Measurements from ENCODE around the gene SURF1. TPM values are rescaled to one million over a fixed set of nuclear protein-coding genes. Genes with fewer than 3 reads are reported as not detected.

The SURF1 gene
- total and polyA plus RNA-seq, 10 of the 15 experiments (the other 5 are each of a cell fraction or from before 2014, with no cell fraction given), result 17.9 to 46.4 (median 29.6) TPM

DNA sequence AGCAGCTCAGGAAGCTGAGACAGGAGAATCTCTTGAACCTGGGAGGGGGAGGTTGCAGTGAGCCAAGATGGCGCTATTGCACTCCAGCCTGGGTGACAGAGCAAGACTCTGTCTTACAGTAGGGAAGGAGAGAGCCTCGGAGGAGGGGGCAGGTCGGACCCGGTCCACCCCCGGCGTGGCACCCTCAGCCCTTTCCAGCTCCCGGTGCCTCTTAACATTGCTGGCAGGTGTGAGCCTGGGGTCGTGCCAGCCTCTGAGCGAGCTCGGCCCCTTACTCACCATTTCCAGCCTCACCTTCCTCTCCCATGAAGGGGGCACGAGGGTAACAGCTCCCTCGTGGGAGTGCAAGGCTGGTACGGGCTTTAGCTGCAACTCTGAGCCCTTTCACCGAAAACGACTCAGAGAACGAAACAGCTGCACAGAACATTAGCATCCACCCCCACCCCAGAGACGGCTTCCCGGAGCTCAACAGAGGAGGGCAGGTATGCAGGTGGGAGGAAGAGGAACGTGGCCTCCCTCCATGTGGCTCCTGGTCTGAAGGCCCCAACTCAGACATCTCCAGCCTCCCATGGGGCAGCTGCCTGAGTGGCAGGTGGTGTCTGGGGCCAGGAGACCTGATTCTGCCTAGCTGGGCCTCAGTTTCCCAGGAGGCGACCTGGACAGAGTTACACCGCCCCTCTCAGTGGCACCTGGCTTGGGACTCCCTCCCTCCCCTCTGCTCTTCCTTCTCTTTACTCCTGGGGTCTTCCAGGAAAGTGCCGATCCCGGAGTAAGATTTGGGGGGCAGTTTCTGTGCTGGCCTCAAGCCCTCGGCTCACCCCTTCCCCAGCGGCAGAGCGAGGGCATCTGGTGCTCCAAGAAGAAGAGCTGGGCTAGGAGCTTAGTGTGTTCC is 52.8 kb downstream of the SURF1 start (continued):
- TF ChIP-seq PML (IDR thresholded peaks at IDR 0.05; ENCODE audit: low read length) (no peak), CBX5 (IDR thresholded peaks at IDR 0.05; ENCODE audit: low read depth) (no peak), RCOR1 (conservative IDR thresholded peaks at IDR 0.05; ENCODE audit: low read depth, low read length) (no peak), PAX5 (IDR thresholded peaks at IDR 0.05; ENCODE audit: borderline replicate concordance, low read depth, low read length) (no peak)

Small RNA genes lying within 50 kb of the gene (small RNA-seq; reads per million reads assigned to genes)
- gene RF00019 (not detected), gene SNORD24 (not detected), gene SNORD36A (not detected), gene SNORD36B (not detected), gene SNORD36C (not detected)

Other genes starting within 250 kb of the SURF1 start
Only the 7 nearest of the 16 such genes appear.
- 18.5 and 18.8 TPM in 2 replicates for gene SURF6, start 20.3 kb downstream of the SURF1 start, total RNA-seq (2014; rRNA removed)
- 10.7 and 11.4 TPM in 2 replicates for gene SURF6, start 20.3 kb downstream of the SURF1 start, total RNA-seq (2014; rRNA removed; fragmentation: Illumina TruSeq; extraction: Trizol)
- 25.7 and 27.2 TPM in 2 replicates for gene SURF6, start 20.3 kb downstream of the SURF1 start, total RNA-seq (2021)
- 5.8 and 8.7 TPM in 2 replicates for gene SURF6, start 20.3 kb downstream of the SURF1 start, polyA plus RNA-seq (2011; rRNA removed)
- gene SURF6, start 20.3 kb downstream of the SURF1 start, polyA plus RNA-seq (2014; fragmentation: Illumina TruSeq; extraction: Trizol), result 5.4 and 9.4 TPM in 2 replicates
- 1 to 10 TPM; 2.2 to 3.0 TPM for gene SURF6, start 20.3 kb downstream of the SURF1 start, polyA plus RNA-seq (2014; fragmentation: Nextera tagmentation; extraction: Ambion mirVana)
- 23.0 and 23.2 TPM in 2 replicates for gene SURF6, start 20.3 kb downstream of the SURF1 start, polyA plus RNA-seq (2014; rRNA removed)
- gene SURF6, start 20.3 kb downstream of the SURF1 start, polyA plus RNA-seq (2016; fragmentation: Nextera tagmentation; extraction: Ambion mirVana), result 10 to 100 TPM; 24.6 to 26.4 TPM
- gene MED22, start 8.4 kb downstream of the SURF1 start, total RNA-seq (2014; rRNA removed), result 21.5 and 25.5 TPM in 2 replicates
- 13.4 and 15.4 TPM in 2 replicates for gene MED22, start 8.4 kb downstream of the SURF1 start, total RNA-seq (2014; rRNA removed; fragmentation: Illumina TruSeq; extraction: Trizol)
- 31.8 and 35.4 TPM in 2 replicates for gene MED22, start 8.4 kb downstream of the SURF1 start, total RNA-seq (2021)
- gene MED22, start 8.4 kb downstream of the SURF1 start, polyA plus RNA-seq (2011; rRNA removed), result 10.6 and 26.1 TPM in 2 replicates
- gene MED22, start 8.4 kb downstream of the SURF1 start, polyA plus RNA-seq (2014; fragmentation: Illumina TruSeq; extraction: Trizol), result 6.2 and 15.0 TPM in 2 replicates
- 1 to 10 TPM; 1.4 to 3.4 TPM for gene MED22, start 8.4 kb downstream of the SURF1 start, polyA plus RNA-seq (2014; fragmentation: Nextera tagmentation; extraction: Ambion mirVana)
- gene MED22, start 8.4 kb downstream of the SURF1 start, polyA plus RNA-seq (2014; rRNA removed), result 42.0 and 42.1 TPM in 2 replicates
- gene MED22, start 8.4 kb downstream of the SURF1 start, polyA plus RNA-seq (2016; fragmentation: Nextera tagmentation; extraction: Ambion mirVana), result 10 to 100 TPM; 24.3 to 25.0 TPM
- gene RPL7A, start 8.3 kb downstream of the SURF1 start, total RNA-seq (2014; rRNA removed), result 3,012 and 3,152 TPM in 2 replicates
- 4,456 and 4,552 TPM in 2 replicates for gene RPL7A, start 8.3 kb downstream of the SURF1 start, total RNA-seq (2014; rRNA removed; fragmentation: Illumina TruSeq; extraction: Trizol)
- gene RPL7A, start 8.3 kb downstream of the SURF1 start, total RNA-seq (2021), result 3,952 and 4,036 TPM in 2 replicates
- 2,241 and 2,769 TPM in 2 replicates for gene RPL7A, start 8.3 kb downstream of the SURF1 start, polyA plus RNA-seq (2011; rRNA removed)
- gene RPL7A, start 8.3 kb downstream of the SURF1 start, polyA plus RNA-seq (2014; fragmentation: Illumina TruSeq; extraction: Trizol), result 5,018 and 5,193 TPM in 2 replicates
- 1,000 to 10,000 TPM; 3,258 to 3,500 TPM for gene RPL7A, start 8.3 kb downstream of the SURF1 start, polyA plus RNA-seq (2014; fragmentation: Nextera tagmentation; extraction: Ambion mirVana)
- gene RPL7A, start 8.3 kb downstream of the SURF1 start, polyA plus RNA-seq (2014; rRNA removed), result 3,393 and 3,435 TPM in 2 replicates
- gene RPL7A, start 8.3 kb downstream of the SURF1 start, polyA plus RNA-seq (2016; fragmentation: Nextera tagmentation; extraction: Ambion mirVana), result 100 to 1,000 TPM; 917 to 932 TPM
- 25.6 and 31.3 TPM in 2 replicates for gene SURF2, start 63 bp upstream of the SURF1 start, total RNA-seq (2014; rRNA removed)
- 12.8 and 18.2 TPM in 2 replicates for gene SURF2, start 63 bp upstream of the SURF1 start, total RNA-seq (2014; rRNA removed; fragmentation: Illumina TruSeq; extraction: Trizol)
- 19.4 and 23.4 TPM in 2 replicates for gene SURF2, start 63 bp upstream of the SURF1 start, total RNA-seq (2021)
- 7.5 and 12.1 TPM in 2 replicates for gene SURF2, start 63 bp upstream of the SURF1 start, polyA plus RNA-seq (2011; rRNA removed)
- 5.3 and 10.0 TPM in 2 replicates for gene SURF2, start 63 bp upstream of the SURF1 start, polyA plus RNA-seq (2014; fragmentation: Illumina TruSeq; extraction: Trizol)
- 1 to 10 TPM; 4.0 to 7.6 TPM for gene SURF2, start 63 bp upstream of the SURF1 start, polyA plus RNA-seq (2014; fragmentation: Nextera tagmentation; extraction: Ambion mirVana)
- 37.3 and 42.5 TPM in 2 replicates for gene SURF2, start 63 bp upstream of the SURF1 start, polyA plus RNA-seq (2014; rRNA removed)
- 10 to 100 TPM; 37.8 to 41.7 TPM for gene SURF2, start 63 bp upstream of the SURF1 start, polyA plus RNA-seq (2016; fragmentation: Nextera tagmentation; extraction: Ambion mirVana)
- 119 and 120 TPM in 2 replicates for gene SURF4, start 19.6 kb upstream of the SURF1 start, total RNA-seq (2014; rRNA removed)
- 60.4 and 70.0 TPM in 2 replicates for gene SURF4, start 19.6 kb upstream of the SURF1 start, total RNA-seq (2014; rRNA removed; fragmentation: Illumina TruSeq; extraction: Trizol)
- gene SURF4, start 19.6 kb upstream of the SURF1 start, total RNA-seq (2021), result 95.3 and 107 TPM in 2 replicates
- 67.3 and 74.8 TPM in 2 replicates for gene SURF4, start 19.6 kb upstream of the SURF1 start, polyA plus RNA-seq (2011; rRNA removed)
- 61.0 and 73.5 TPM in 2 replicates for gene SURF4, start 19.6 kb upstream of the SURF1 start, polyA plus RNA-seq (2014; fragmentation: Illumina TruSeq; extraction: Trizol)
- gene SURF4, start 19.6 kb upstream of the SURF1 start, polyA plus RNA-seq (2014; fragmentation: Nextera tagmentation; extraction: Ambion mirVana), result 10 to 100 TPM in 1 of 2 experiments, 1 to 10 TPM in 1; 6.4 to 12.6 TPM
- gene SURF4, start 19.6 kb upstream of the SURF1 start, polyA plus RNA-seq (2014; rRNA removed), result 82.6 and 83.9 TPM in 2 replicates
- 100 to 1,000 TPM; 121 to 134 TPM for gene SURF4, start 19.6 kb upstream of the SURF1 start, polyA plus RNA-seq (2016; fragmentation: Nextera tagmentation; extraction: Ambion mirVana)
- 0.40 and 0.44 TPM in 2 replicates for gene STKLD1, start 19.9 kb upstream of the SURF1 start, total RNA-seq (2014; rRNA removed)
- gene STKLD1, start 19.9 kb upstream of the SURF1 start, total RNA-seq (2014; rRNA removed; fragmentation: Illumina TruSeq; extraction: Trizol), result 0.23 TPM in 1 of 2 replicates, not detected in the other
- gene STKLD1, start 19.9 kb upstream of the SURF1 start, total RNA-seq (2021), result 0.35 TPM in 1 of 2 replicates, not detected in the other
- 0.34 and 0.48 TPM in 2 replicates for gene STKLD1, start 19.9 kb upstream of the SURF1 start, polyA plus RNA-seq (2011; rRNA removed)
- 0.40 TPM in 1 of 2 replicates, not detected in the other for gene STKLD1, start 19.9 kb upstream of the SURF1 start, polyA plus RNA-seq (2014; fragmentation: Illumina TruSeq; extraction: Trizol)
- under 1 TPM in 1 of 2 experiments, not detected in 1; 0.24 TPM for gene STKLD1, start 19.9 kb upstream of the SURF1 start, polyA plus RNA-seq (2014; fragmentation: Nextera tagmentation; extraction: Ambion mirVana)
- 0.37 TPM in 1 of 2 replicates, not detected in the other for gene STKLD1, start 19.9 kb upstream of the SURF1 start, polyA plus RNA-seq (2014; rRNA removed)
- under 1 TPM; 0.07 to 0.13 TPM for gene STKLD1, start 19.9 kb upstream of the SURF1 start, polyA plus RNA-seq (2016; fragmentation: Nextera tagmentation; extraction: Ambion mirVana)
- 31.5 and 33.3 TPM in 2 replicates for gene REXO4, start 61.5 kb upstream of the SURF1 start, total RNA-seq (2014; rRNA removed)
- 16.5 and 20.9 TPM in 2 replicates for gene REXO4, start 61.5 kb upstream of the SURF1 start, total RNA-seq (2014; rRNA removed; fragmentation: Illumina TruSeq; extraction: Trizol)
- gene REXO4, start 61.5 kb upstream of the SURF1 start, total RNA-seq (2021), result 42.1 and 43.9 TPM in 2 replicates
- 23.8 and 27.7 TPM in 2 replicates for gene REXO4, start 61.5 kb upstream of the SURF1 start, polyA plus RNA-seq (2011; rRNA removed)
- gene REXO4, start 61.5 kb upstream of the SURF1 start, polyA plus RNA-seq (2014; fragmentation: Illumina TruSeq; extraction: Trizol), result 16.4 and 24.8 TPM in 2 replicates
- 1 to 10 TPM; 2.7 to 8.4 TPM for gene REXO4, start 61.5 kb upstream of the SURF1 start, polyA plus RNA-seq (2014; fragmentation: Nextera tagmentation; extraction: Ambion mirVana)
- 37.9 and 39.6 TPM in 2 replicates for gene REXO4, start 61.5 kb upstream of the SURF1 start, polyA plus RNA-seq (2014; rRNA removed)
- 10 to 100 TPM; 34.0 to 38.9 TPM for gene REXO4, start 61.5 kb upstream of the SURF1 start, polyA plus RNA-seq (2016; fragmentation: Nextera tagmentation; extraction: Ambion mirVana)